ENCODE results near the gene DNAH9.

The DNAH9 gene

DNA sequence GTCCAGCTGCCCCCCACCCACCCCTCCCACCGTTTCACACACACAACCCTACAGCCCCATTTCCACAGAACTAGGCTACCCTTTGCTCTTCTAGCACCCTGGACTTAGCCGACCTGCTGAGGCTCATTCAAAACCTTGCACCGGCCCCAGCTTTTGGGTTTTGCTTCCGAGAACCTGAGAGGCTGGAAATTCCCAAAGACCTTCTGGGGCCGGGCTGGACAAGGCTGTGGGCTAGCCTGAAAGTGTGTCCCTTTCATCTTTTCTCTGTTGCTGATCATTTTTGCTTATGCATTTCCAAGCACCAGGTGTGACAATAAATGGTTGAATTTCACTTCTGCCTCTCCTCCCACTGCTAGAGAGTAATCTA lies 139.0 kb downstream of the DNAH9 start:
- no peaks in the 10 kb centered on the region for H3K27me3 ChIP-seq (ENCODE audit: control insufficient read depth in 5 of 5, insufficient read depth in 4 of 5, low read length in 5 of 5)
- no peak overlapping the region for H3K4me3 ChIP-seq (ENCODE audit: low read depth in 1 of 5, low read length in 5 of 5)
- H3K4me1 ChIP-seq (ENCODE audit: control insufficient read depth in 5 of 5, insufficient read depth in 5 of 5, low read length in 5 of 5) = peaks cover 0 to 14% (median 0%) of the 10 kb centered on the region in 5 donors
- H3K36me3 ChIP-seq (ENCODE audit: control insufficient read depth in 5 of 5, insufficient read depth in 5 of 5, low read length in 5 of 5) = no peaks in the 10 kb centered on the region
- no peak overlapping the region for H3K27ac ChIP-seq (ENCODE audit: low read depth, low read length)
- H3K9me3 ChIP-seq (ENCODE audit: control insufficient read depth in 5 of 5, low read length in 5 of 5) = no peaks in the 10 kb centered on the region
- no peak overlapping the region for H3K9ac ChIP-seq (ENCODE audit: low read length in 5 of 5)

DNA sequence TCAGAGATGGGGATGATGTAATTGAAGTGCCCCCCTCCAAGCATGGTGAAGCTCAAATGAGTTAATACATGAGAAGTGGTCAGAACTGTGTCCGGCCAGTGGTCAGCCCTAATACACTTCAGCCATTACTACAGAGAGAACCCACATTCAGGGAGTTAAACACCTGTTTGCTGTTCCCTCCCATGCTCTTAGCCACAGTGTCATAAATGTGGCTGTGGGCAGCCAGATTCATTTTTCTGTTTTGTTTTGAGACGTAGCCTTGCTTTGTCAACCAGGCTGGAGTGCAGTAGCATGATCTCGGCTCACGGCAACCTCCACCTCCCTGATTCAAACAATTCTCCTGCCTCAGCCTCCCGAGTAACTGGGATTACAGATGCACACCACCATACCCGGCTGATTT lies 139.9 kb downstream of the DNAH9 start:
- no peaks in the 10 kb centered on the region for H3K36me3 ChIP-seq (ENCODE audit: control insufficient read depth in 5 of 5, insufficient read depth in 5 of 5, low read length in 5 of 5)
- peaks cover 0 to 14% (median 0%) of the 10 kb centered on the region in 5 donors for H3K4me1 ChIP-seq (ENCODE audit: control insufficient read depth in 5 of 5, insufficient read depth in 5 of 5, low read length in 5 of 5)

DNA sequence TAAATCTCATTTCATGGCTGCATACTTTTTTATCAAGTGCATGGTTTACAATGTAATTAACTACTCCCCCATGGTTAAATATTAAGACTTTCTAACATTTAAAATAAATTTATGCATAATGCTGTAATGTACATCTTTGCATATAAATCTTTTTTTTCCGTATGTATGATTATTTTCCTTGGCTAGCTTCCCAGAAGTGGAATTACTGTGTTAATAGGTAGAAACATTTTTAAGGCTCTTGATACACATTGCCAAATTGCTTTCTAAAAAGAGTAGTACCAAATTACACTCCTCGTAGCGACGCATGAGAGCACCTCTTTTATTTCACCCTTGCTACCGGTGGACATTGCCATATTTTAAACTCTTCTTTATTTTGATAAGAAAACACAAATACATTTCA lies 141.1 kb downstream of the DNAH9 start:
- Histone ChIP-seq H3K27ac (ENCODE audit: low read depth, low read length) (no peak overlapping the region), H3K27me3 (ENCODE audit: control insufficient read depth in 5 of 5, insufficient read depth in 4 of 5, low read length in 5 of 5) (no peaks in the 10 kb centered on the region), H3K9me3 (ENCODE audit: control insufficient read depth in 5 of 5, low read length in 5 of 5) (no peaks in the 10 kb centered on the region), H3K36me3 (ENCODE audit: control insufficient read depth in 5 of 5, insufficient read depth in 5 of 5, low read length in 5 of 5) (no peaks in the 10 kb centered on the region), H3K9ac (ENCODE audit: low read length in 5 of 5) (no peak overlapping the region), H3K4me3 (ENCODE audit: low read depth in 1 of 5, low read length in 5 of 5) (no peak overlapping the region), H3K4me1 (ENCODE audit: control insufficient read depth in 5 of 5, insufficient read depth in 5 of 5, low read length in 5 of 5) (peaks cover 0 to 14% (median 0%) of the 10 kb centered on the region in 5 donors)

More for the DNA sequence above, 139.9 kb downstream of the DNAH9 start:
- Histone ChIP-seq H3K4me3 (ENCODE audit: low read depth in 1 of 5, low read length in 5 of 5) (no peak overlapping the region), H3K27ac (ENCODE audit: low read depth, low read length) (no peak overlapping the region), H3K27me3 (ENCODE audit: control insufficient read depth in 5 of 5, insufficient read depth in 4 of 5, low read length in 5 of 5) (no peaks in the 10 kb centered on the region), H3K9ac (ENCODE audit: low read length in 5 of 5) (no peak overlapping the region), H3K9me3 (ENCODE audit: control insufficient read depth in 5 of 5, low read length in 5 of 5) (no peaks in the 10 kb centered on the region)

DNA sequence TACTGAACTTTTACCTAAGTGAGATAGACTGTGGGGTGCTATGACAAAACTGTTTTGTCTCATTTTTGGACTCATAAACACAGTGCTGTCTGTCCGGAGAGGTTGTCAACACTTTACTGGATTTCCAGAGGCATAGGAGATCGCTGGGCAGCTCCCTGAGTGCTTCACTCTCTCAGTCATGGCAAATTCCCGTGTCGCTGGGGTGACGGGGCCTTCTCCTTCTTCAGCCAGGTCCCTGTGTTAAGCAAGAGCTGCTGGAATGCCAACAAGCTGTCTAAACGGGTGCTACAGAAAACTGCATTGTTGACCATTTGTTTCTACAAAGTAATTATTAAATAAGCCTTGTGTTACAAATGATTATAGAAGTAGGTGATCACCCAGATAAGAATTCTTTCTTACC lies 141.6 kb downstream of the DNAH9 start:
- no peak overlapping the region for H3K27ac ChIP-seq (ENCODE audit: low read depth, low read length)

DNA sequence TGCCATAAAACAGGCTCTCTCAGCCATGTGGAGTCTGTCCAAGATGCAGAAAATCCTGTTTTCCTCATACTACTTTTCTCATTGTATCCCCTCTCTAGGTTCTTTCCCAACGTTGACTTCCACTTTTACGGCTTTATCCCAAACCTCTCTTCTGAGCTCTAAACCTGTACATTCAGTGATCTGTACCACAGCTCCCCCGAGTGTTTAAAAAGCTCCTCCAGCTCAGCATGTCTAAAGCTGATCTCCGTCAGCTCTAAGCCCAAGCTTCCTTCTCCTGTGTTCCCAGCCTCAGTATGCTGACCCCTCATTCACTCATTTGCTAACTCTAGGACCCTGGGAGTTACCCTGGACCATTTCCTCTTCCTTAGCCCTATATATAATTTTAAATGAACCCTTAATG lies 144.6 kb downstream of the DNAH9 start:
- Histone ChIP-seq H3K9ac (ENCODE audit: low read length in 5 of 5) (no peak overlapping the region), H3K4me1 (ENCODE audit: control insufficient read depth in 5 of 5, insufficient read depth in 5 of 5, low read length in 5 of 5) (peaks cover 0 to 6% (median 0%) of the 10 kb centered on the region in 5 donors), H3K9me3 (ENCODE audit: control insufficient read depth in 5 of 5, low read length in 5 of 5) (peaks cover 0 to 14% (median 5%) of the 10 kb centered on the region in 5 donors), H3K36me3 (ENCODE audit: control insufficient read depth in 5 of 5, insufficient read depth in 5 of 5, low read length in 5 of 5) (no peaks in the 10 kb centered on the region), H3K27me3 (ENCODE audit: control insufficient read depth in 5 of 5, insufficient read depth in 4 of 5, low read length in 5 of 5) (no peaks in the 10 kb centered on the region), H3K27ac (ENCODE audit: low read depth, low read length) (no peak overlapping the region), H3K4me3 (ENCODE audit: low read depth in 1 of 5, low read length in 5 of 5) (no peak overlapping the region)

More for the DNA sequence above, 141.6 kb downstream of the DNAH9 start:
- Histone ChIP-seq H3K4me3 (ENCODE audit: low read depth in 1 of 5, low read length in 5 of 5) (no peak overlapping the region), H3K9ac (ENCODE audit: low read length in 5 of 5) (no peak overlapping the region), H3K9me3 (ENCODE audit: control insufficient read depth in 5 of 5, low read length in 5 of 5) (no peaks in the 10 kb centered on the region), H3K27me3 (ENCODE audit: control insufficient read depth in 5 of 5, insufficient read depth in 4 of 5, low read length in 5 of 5) (no peaks in the 10 kb centered on the region), H3K36me3 (ENCODE audit: control insufficient read depth in 5 of 5, insufficient read depth in 5 of 5, low read length in 5 of 5) (no peaks in the 10 kb centered on the region), H3K4me1 (ENCODE audit: control insufficient read depth in 5 of 5, insufficient read depth in 5 of 5, low read length in 5 of 5) (peaks cover 0 to 14% (median 0%) of the 10 kb centered on the region in 5 donors)

DNA sequence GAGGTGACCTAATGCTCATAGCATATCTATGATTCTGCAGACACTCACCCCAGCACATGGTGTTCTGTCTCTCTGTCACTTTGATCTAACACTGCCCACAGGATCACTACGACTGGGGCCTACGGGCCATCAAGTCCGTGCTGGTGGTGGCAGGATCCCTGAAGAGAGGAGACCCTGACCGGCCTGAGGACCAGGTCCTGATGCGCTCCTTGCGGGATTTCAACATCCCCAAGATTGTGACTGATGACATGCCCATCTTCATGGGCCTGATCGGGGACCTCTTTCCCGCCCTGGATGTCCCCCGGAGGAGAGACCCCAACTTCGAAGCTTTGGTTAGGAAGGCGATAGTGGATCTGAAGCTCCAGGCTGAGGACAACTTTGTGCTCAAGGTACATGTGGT lies 146.4 kb downstream of the DNAH9 start:
- no peak overlapping the region for H3K9ac ChIP-seq (ENCODE audit: low read length in 5 of 5)
- no peaks in the 10 kb centered on the region for H3K27me3 ChIP-seq (ENCODE audit: control insufficient read depth in 5 of 5, insufficient read depth in 4 of 5, low read length in 5 of 5)
- H3K36me3 ChIP-seq (ENCODE audit: control insufficient read depth in 5 of 5, insufficient read depth in 5 of 5, low read length in 5 of 5) = no peaks in the 10 kb centered on the region
- peaks cover 0 to 14% (median 5%) of the 10 kb centered on the region in 5 donors for H3K9me3 ChIP-seq (ENCODE audit: control insufficient read depth in 5 of 5, low read length in 5 of 5)
- H3K27ac ChIP-seq (ENCODE audit: low read depth, low read length) = no peak overlapping the region
- peaks cover 0 to 3% (median 0%) of the 10 kb centered on the region in 5 donors for H3K4me1 ChIP-seq (ENCODE audit: control insufficient read depth in 5 of 5, insufficient read depth in 5 of 5, low read length in 5 of 5)
- no peak overlapping the region for H3K4me3 ChIP-seq (ENCODE audit: low read depth in 1 of 5, low read length in 5 of 5)

DNA sequence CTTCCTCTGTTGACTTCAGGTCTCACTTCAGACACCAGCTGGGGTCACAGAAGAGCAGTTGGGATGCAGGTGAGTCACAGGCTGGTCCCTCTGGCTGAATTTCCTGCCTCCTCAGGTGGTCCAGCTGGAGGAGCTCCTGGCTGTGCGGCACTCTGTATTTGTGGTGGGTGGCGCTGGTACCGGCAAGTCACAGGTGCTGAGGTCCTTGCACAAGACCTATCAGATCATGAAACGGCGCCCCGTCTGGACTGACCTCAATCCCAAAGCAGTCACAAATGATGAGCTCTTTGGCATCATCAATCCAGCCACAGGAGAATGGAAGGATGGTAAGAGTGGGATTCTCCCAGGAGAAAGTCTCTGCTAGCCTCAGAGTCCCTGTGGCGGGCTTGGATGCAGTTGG lies 149.2 kb downstream of the DNAH9 start:
- H3K4me3 ChIP-seq (ENCODE audit: low read depth in 1 of 5, low read length in 5 of 5) = no peak overlapping the region
- no peaks in the 10 kb centered on the region for H3K4me1 ChIP-seq (ENCODE audit: control insufficient read depth in 5 of 5, insufficient read depth in 5 of 5, low read length in 5 of 5)
- peaks cover 0 to 14% (median 5%) of the 10 kb centered on the region in 5 donors for H3K9me3 ChIP-seq (ENCODE audit: control insufficient read depth in 5 of 5, low read length in 5 of 5)
- no peaks in the 10 kb centered on the region for H3K27me3 ChIP-seq (ENCODE audit: control insufficient read depth in 5 of 5, insufficient read depth in 4 of 5, low read length in 5 of 5)
- no peak overlapping the region for H3K9ac ChIP-seq (ENCODE audit: low read length in 5 of 5)
- no peaks in the 10 kb centered on the region for H3K36me3 ChIP-seq (ENCODE audit: control insufficient read depth in 5 of 5, insufficient read depth in 5 of 5, low read length in 5 of 5)
- no peak overlapping the region for H3K27ac ChIP-seq (ENCODE audit: low read depth, low read length)

DNA sequence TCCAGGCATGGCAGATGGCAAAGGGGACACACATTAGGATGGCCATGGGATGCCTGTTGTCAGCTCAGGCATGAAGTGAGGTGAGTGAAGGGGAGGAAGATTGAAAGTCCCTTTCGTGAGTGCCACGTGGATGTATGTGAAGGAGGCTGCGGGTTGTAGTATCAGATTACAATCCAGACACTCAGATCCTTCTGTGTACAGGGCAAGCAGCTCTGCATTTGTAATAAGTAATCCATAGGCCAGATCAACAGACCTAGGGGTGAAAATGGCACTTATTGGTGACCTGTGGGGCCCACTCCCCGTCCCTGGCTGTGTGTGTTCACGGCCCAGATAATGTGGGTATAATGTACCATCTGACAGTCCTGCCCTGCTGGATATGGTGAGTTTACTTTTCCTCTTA lies 159.5 kb downstream of the DNAH9 start:
- Histone ChIP-seq H3K4me3 (ENCODE audit: low read depth in 1 of 5, low read length in 5 of 5) (no peak overlapping the region), H3K27me3 (ENCODE audit: control insufficient read depth in 5 of 5, insufficient read depth in 4 of 5, low read length in 5 of 5) (no peaks in the 10 kb centered on the region), H3K9me3 (ENCODE audit: control insufficient read depth in 5 of 5, low read length in 5 of 5) (peaks cover 0 to 3% (median 0%) of the 10 kb centered on the region in 5 donors), H3K9ac (ENCODE audit: low read length in 5 of 5) (no peak overlapping the region), H3K4me1 (ENCODE audit: control insufficient read depth in 5 of 5, insufficient read depth in 5 of 5, low read length in 5 of 5) (no peaks in the 10 kb centered on the region), H3K36me3 (ENCODE audit: control insufficient read depth in 5 of 5, insufficient read depth in 5 of 5, low read length in 5 of 5) (no peaks in the 10 kb centered on the region), H3K27ac (ENCODE audit: low read depth, low read length) (no peak overlapping the region)

DNA sequence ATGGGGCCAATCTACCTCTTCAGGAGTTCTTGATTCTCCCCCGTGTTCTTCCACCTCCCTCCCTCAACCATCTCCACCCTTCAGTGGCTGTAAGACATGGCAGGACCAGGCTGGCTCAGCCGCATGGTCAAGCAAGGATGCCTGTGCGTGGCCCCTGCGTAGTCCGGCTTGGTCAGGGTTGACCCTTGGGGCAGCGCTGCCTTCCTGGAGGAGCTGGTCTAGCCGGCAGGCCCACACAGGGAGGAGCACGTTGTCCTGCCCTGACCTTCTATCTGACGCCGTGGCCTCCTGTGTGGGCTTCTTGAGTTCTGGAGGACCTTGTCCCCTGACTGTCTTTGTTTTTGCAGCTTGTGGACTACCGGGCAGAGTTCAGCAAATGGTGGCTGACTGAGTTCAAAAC lies 169.8 kb downstream of the DNAH9 start:
- Histone ChIP-seq H3K36me3 (ENCODE audit: control insufficient read depth in 5 of 5, insufficient read depth in 5 of 5, low read length in 5 of 5) (no peaks in the 10 kb centered on the region), H3K4me3 (ENCODE audit: low read depth in 1 of 5, low read length in 5 of 5) (no peak overlapping the region), H3K27me3 (ENCODE audit: control insufficient read depth in 5 of 5, insufficient read depth in 4 of 5, low read length in 5 of 5) (no peaks in the 10 kb centered on the region), H3K4me1 (ENCODE audit: control insufficient read depth in 5 of 5, insufficient read depth in 5 of 5, low read length in 5 of 5) (no peaks in the 10 kb centered on the region), H3K27ac (ENCODE audit: low read depth, low read length) (no peak overlapping the region), H3K9ac (ENCODE audit: low read length in 5 of 5) (no peak overlapping the region), H3K9me3 (ENCODE audit: control insufficient read depth in 5 of 5, low read length in 5 of 5) (no peaks in the 10 kb centered on the region)

DNA sequence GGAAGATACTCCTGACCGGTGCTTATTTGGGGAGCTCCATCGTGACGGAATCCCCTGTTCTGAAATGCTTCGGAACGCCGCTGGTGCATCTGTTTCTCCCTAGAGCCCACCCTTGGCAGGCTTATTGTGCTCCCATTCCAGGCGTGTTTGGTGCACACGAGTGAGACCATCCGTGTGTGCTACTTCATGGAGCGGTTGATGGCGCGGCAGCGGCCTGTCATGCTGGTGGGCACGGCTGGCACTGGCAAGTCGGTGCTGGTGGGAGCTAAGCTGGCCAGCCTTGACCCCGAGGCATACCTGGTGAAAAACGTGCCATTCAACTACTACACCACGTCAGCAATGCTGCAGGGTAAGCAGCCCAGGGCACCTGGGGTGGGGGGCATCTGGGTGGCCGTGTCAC lies 170.7 kb downstream of the DNAH9 start:
- Histone ChIP-seq H3K27me3 (ENCODE audit: control insufficient read depth in 5 of 5, insufficient read depth in 4 of 5, low read length in 5 of 5) (no peaks in the 10 kb centered on the region), H3K27ac (ENCODE audit: low read depth, low read length) (no peak overlapping the region), H3K9me3 (ENCODE audit: control insufficient read depth in 5 of 5, low read length in 5 of 5) (no peaks in the 10 kb centered on the region), H3K4me3 (ENCODE audit: low read depth in 1 of 5, low read length in 5 of 5) (no peak overlapping the region), H3K9ac (ENCODE audit: low read length in 5 of 5) (no peak overlapping the region), H3K36me3 (ENCODE audit: control insufficient read depth in 5 of 5, insufficient read depth in 5 of 5, low read length in 5 of 5) (no peaks in the 10 kb centered on the region), H3K4me1 (ENCODE audit: control insufficient read depth in 5 of 5, insufficient read depth in 5 of 5, low read length in 5 of 5) (no peaks in the 10 kb centered on the region)

DNA sequence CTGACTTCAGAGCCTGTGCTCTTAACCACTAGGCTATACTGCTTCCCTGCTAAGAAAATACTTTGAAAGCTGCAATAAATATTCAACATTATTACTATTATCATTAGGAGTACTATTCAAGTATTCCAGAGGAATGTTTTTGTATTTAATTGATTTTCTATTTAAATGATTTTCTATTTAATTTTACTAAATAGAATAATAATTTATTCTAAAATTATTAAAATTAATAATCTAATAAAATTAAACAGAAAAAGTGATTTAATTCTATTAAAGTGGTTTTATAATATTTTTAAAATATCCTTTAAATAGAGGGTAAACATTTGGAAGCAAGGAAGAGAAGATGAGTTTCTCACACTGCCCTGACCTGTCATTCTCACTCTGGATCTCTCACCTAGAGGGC lies 173.8 kb downstream of the DNAH9 start:
- Histone ChIP-seq H3K4me3 (ENCODE audit: low read depth in 1 of 5, low read length in 5 of 5) (no peak overlapping the region), H3K36me3 (ENCODE audit: control insufficient read depth in 5 of 5, insufficient read depth in 5 of 5, low read length in 5 of 5) (no peaks in the 10 kb centered on the region), H3K9me3 (ENCODE audit: control insufficient read depth in 5 of 5, low read length in 5 of 5) (no peaks in the 10 kb centered on the region), H3K4me1 (ENCODE audit: control insufficient read depth in 5 of 5, insufficient read depth in 5 of 5, low read length in 5 of 5) (no peaks in the 10 kb centered on the region), H3K9ac (ENCODE audit: low read length in 5 of 5) (no peak overlapping the region), H3K27me3 (ENCODE audit: control insufficient read depth in 5 of 5, insufficient read depth in 4 of 5, low read length in 5 of 5) (peaks cover 0 to 2% (median 0%) of the 10 kb centered on the region in 5 donors), H3K27ac (ENCODE audit: low read depth, low read length) (no peak overlapping the region)
